ENCODE measurements around the gene MEF2C. TPM values are rescaled to one million over a fixed set of nuclear protein-coding genes. Genes with fewer than 3 reads are reported as not detected.

MEF2C gene
- total RNA-seq, 2 experiments from 2014 or later: 0.60 to 0.87 TPM

- intact Hi-C loops (cut with DNase I, micrococcal nuclease): no loop called here
- DNase-seq: no peak
- Mint-ChIP-seq H3K4me3 (no peak overlapping the region), H3K36me3 (ENCODE audit: low read depth) (no peaks in the 10 kb centered on the region), H3K27ac (no peak overlapping the region), H3K9me3 (no peaks in the 10 kb centered on the region), H3K27me3 (peaks cover 5% of the 10 kb centered on the region), H3K4me1 (ENCODE audit: low read depth) (no peaks in the 10 kb centered on the region)
- H3K27me3 ChIP-seq (ENCODE audit: control insufficient read depth in 1 of 2, insufficient read depth in 2 of 2, low read length in 2 of 2): peaks cover 0 to 9% of the 10 kb centered on the region in 2 experiments
- CTCF ChIA-PET: interaction anchor here (1.0 kb wide), 1 partner anchor 28 kb away, joined by 4 read pairs; no protein-coding TSS in a partner anchor
- no peaks in the 10 kb centered on the region for H3K9me3 ChIP-seq (ENCODE audit: control insufficient read depth in 1 of 2, insufficient read depth in 1 of 2, low read length in 2 of 2)
- POLR2A ChIA-PET: no interaction called here
- no peak for TF ChIP-seq CTCF (IDR thresholded peaks at IDR 0.05)
- H3K4me1 ChIP-seq (ENCODE audit: insufficient read depth, low read length): no peaks in the 10 kb centered on the region
- no peak overlapping the region for H3K27ac ChIP-seq (ENCODE audit: low read depth in 1 of 2, low read length in 2 of 2)
- no peak overlapping the region for H3K4me3 ChIP-seq (ENCODE audit: low read length)
- ATAC-seq (ENCODE audit: poor library complexity): no peak
- H3K36me3 ChIP-seq (ENCODE audit: insufficient read depth, low read length): no peaks in the 10 kb centered on the region
Measured at GRCh38 chr5:88758184-88758583, 124.8 kb downstream of the MEF2C start.

GRCh38 chr5:88756953-88757352 lies 126.0 kb downstream of the MEF2C start:
- DNase-seq (no peak), ATAC-seq (ENCODE audit: poor library complexity) (no peak)
- ChIA-PET CTCF (interaction anchor here (1.0 kb wide), 1 partner anchor 27 kb away, joined by 4 read pairs; no protein-coding TSS in a partner anchor), POLR2A (no interaction called here)
- Mint-ChIP-seq H3K9me3 (no peaks in the 10 kb centered on the region), H3K27ac (no peak overlapping the region), H3K27me3 (peaks cover 5% of the 10 kb centered on the region), H3K4me3 (no peak overlapping the region), H3K36me3 (ENCODE audit: low read depth) (no peaks in the 10 kb centered on the region), H3K4me1 (ENCODE audit: low read depth) (peaks cover 2% of the 10 kb centered on the region)
- H3K4me1 ChIP-seq (ENCODE audit: insufficient read depth, low read length): no peaks in the 10 kb centered on the region
- H3K27ac ChIP-seq (ENCODE audit: low read depth in 1 of 2, low read length in 2 of 2): no peak overlapping the region
- H3K9me3 ChIP-seq (ENCODE audit: control insufficient read depth in 1 of 2, insufficient read depth in 1 of 2, low read length in 2 of 2): no peaks in the 10 kb centered on the region
- intact Hi-C loops (cut with DNase I, micrococcal nuclease): no loop called here
- no peaks in the 10 kb centered on the region for H3K36me3 ChIP-seq (ENCODE audit: insufficient read depth, low read length)
- no peak for TF ChIP-seq CTCF (IDR thresholded peaks at IDR 0.05)
- H3K4me3 ChIP-seq (ENCODE audit: low read length): no peak overlapping the region
- peaks cover 0 to 9% of the 10 kb centered on the region in 2 experiments for H3K27me3 ChIP-seq (ENCODE audit: control insufficient read depth in 1 of 2, insufficient read depth in 2 of 2, low read length in 2 of 2)

GRCh38 chr5:88748666-88749065 lies 134.3 kb downstream of the MEF2C start:
- ChIA-PET POLR2A (no interaction called here), CTCF (no interaction called here)
- Mint-ChIP-seq H3K9me3 (no peaks in the 10 kb centered on the region), H3K27ac (no peak overlapping the region), H3K4me1 (ENCODE audit: low read depth) (peaks cover 10% of the 10 kb centered on the region), H3K36me3 (ENCODE audit: low read depth) (no peaks in the 10 kb centered on the region), H3K27me3 (peaks cover 6% of the 10 kb centered on the region), H3K4me3 (no peak overlapping the region)
- DNase-seq (no peak), ATAC-seq (ENCODE audit: poor library complexity) (no peak)
- no peak for TF ChIP-seq CTCF (IDR thresholded peaks at IDR 0.05)
- intact Hi-C loops (cut with DNase I, micrococcal nuclease): no loop called here
- Histone ChIP-seq H3K36me3 (ENCODE audit: insufficient read depth, low read length) (no peaks in the 10 kb centered on the region), H3K4me3 (ENCODE audit: low read length) (no peak overlapping the region), H3K9me3 (ENCODE audit: control insufficient read depth in 1 of 2, insufficient read depth in 1 of 2, low read length in 2 of 2) (no peaks in the 10 kb centered on the region), H3K4me1 (ENCODE audit: insufficient read depth, low read length) (peaks cover 2% of the 10 kb centered on the region), H3K27ac (ENCODE audit: low read depth in 1 of 2, low read length in 2 of 2) (no peak overlapping the region), H3K27me3 (ENCODE audit: control insufficient read depth in 1 of 2, insufficient read depth in 2 of 2, low read length in 2 of 2) (no peaks in the 10 kb centered on the region)
